NCI-H2081 treated with DMSO at 0.1 percent for 48 hours (cell line): ENCODE data around the gene MCC.
A peak's percentile ranks its signal among the peaks of the same experiment; 100 is the strongest.

Source experiments
- DNase-seq: peaks from one replicate; lab custom pipeline; 2025; lab: John Stamatoyannopoulos, UW

The MCC gene

DNA sequence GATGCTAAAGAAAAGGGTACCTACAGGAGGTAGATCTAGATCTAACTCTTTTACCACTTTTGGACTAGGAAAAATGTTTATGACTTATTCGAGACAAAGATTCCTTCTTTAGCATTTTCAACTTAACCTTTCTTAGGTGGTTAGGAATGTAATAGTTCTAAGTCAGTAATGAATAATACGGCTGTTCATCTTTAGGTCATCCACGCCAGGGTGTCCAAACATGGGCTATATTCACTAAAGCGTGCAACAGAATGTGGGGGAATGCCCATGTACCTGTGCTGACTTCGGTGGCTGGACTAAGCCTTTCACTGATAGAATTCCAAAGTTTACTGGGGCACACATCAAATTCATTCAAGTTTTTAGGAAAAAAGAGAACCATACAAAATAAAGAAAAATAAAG lies 218.2 kb downstream of the MCC start:
- DNase-seq: no peak

GRCh38 chr5:113269023-113269997 lies 218.9 kb downstream of the MCC start:
- DNase-seq: peak; percentile 24

DNA sequence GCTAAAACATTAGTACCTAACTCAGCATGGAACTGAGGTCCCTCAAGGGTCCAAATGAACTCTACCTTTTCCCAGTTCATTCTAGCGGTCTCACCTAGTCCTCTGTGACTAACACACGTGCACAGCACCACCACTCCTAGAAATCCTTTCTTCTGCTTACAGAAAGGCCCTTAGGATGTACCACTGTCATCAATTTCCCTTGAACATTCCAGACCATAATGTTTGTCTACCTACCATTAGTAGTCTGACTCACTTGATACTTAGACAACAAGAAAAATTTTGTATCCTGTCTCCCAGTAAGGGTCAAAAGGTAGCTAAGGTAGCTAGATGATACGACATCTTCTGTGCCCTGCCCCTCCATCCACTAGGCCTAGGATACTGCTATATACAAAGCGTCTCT lies 220.0 kb downstream of the MCC start:
- no peak for DNase-seq

DNA sequence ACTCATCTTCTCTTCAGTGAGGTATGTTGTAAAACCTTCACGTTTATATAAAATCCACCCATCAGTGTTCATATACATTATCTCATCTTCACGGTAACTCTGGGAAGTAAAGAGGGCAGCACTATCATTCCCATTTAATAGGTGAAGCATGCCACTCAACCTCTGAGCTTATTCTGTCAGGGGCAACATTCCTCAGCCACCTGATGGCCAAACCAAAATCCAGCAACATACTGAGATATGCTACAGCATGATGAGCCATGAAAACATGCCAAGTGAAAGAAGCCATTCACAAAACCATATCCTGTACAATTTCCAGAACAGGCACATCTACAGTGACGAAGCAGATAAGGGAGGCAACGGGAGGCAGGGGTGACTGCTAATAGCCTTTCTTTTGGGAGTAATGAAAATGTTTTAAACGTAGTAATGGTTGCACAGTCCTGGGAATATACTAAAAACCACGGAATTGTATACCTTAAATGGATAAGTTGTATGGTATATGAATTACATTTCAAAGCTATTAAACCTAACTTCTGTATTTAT lies 220.8 kb downstream of the MCC start:
- no peak for DNase-seq

DNA sequence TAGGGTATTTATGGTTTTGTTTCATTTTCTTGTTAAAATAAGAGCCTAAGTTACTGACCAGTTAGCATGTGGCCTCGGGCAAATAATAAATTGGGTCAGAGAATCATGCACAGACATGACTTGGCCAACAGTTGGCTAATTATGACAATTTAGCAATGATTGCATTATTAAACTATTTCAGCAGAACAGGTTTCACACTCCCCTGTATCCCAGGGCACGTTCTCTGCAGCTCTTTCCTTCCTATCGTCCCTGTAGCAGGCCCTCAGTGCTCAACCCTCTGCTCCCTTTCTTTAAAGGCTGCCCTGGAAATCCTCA lies 221.4 kb downstream of the MCC start:
- DNase-seq: no peak

- DNase-seq: no peak
Observed at GRCh38 chr5:113266227-113266912, 221.9 kb downstream of the MCC start.

- DNase-seq: no peak
Observed at GRCh38 chr5:113265190-113265589, 223.1 kb downstream of the MCC start.

DNA sequence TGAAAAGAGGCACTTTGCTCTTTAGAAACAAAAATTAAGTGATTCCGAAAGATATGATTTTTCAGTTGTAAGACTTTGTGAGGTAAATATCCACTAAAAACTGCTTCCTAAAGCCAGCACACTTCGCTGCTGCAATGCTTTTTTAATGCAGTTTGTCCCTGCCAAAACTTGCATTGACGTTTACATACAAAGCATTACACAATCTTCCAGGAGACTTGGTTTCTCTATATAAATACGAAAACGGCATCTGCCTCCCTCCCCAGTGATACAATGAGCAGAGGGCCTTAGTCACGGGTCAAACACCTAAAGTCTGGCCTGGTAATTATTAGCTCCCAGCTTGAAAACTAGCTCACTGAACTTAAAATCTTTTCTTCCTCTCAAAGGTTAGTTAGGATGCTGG lies 224.2 kb downstream of the MCC start:
- no peak for DNase-seq

GRCh38 chr5:113263545-113263944 lies 224.7 kb downstream of the MCC start:
- DNase-seq: no peak

- DNase-seq: no peak
Observed at GRCh38 chr5:113262674-113263073, 225.6 kb downstream of the MCC start.

- no peak for DNase-seq
Observed at GRCh38 chr5:113259034-113259433, 229.2 kb downstream of the MCC start.

- DNase-seq: no peak
Observed at GRCh38 chr5:113257545-113257944, 230.7 kb downstream of the MCC start.

DNA sequence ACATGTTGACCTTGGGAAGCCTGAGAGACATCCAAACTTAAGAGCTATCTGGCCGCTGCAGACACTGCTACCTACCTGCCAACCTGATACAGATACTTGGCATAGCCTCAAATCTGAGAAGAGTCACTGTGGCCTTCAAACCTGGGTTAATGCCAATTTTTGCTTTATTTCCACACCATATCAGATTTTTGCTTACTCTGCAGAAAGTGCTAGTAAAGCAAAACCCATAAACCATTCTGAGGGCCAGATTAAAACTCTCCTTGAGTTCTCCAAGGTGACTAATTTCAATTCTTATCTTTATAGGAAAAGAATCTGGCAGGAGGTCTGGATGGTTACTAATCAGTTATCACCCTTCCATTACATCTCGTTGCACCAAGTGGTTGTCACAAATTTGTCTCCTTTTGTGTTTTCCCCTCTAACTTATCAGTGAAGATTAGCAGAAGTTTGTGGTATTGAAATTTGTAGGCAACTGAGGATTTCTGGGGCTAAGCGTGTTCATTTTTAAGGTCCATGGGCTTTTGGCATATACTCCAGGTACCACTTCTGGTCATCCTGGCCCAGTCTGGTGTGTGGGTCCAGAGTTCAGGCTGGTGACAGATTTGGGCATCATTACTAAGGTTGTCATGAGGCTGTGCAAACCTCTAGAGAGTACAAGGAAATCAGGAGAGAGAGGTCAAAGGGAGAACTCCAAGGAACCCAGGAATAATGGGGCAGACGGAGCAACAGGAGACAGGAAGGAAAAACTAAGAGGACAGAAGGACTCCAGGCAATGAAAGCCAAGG lies 231.4 kb downstream of the MCC start:
- no peak for DNase-seq

DNA sequence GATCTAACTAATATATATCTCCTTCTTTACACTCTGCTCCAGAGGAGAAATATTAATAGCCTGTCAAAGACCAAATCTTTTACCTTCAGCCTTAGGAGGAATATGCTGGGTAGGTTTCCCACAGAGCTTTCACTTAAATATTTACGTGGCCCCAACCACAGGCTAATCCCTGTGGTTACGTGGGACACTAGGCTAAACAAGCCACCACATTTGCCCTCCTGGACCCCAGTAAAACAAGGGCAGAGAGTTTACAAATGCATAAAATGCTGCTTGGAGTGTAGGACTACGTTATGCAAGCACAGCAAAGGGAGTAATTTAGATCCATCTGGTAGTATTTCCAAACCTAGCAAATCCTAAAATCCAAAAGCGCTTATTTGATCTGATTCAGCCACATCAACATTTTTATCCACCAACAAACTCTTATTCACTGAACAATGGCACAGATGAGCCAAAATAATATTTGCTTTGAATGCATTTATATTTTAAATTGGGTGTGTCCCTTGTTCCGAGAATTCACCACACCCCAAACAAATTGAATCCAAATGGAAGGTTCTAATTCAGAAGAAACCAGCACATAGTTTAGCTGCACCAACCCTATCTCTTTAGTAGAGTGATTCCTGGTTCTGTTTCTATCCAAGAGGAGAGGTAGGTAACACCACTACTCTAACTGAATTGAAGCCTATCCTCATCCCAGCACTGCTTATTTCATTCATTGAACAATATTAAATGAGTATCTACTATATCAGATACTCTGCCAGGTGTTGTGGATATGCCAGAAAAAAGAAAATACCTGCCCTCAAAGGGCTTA lies 232.5 kb downstream of the MCC start:
- DNase-seq: no peak

DNA sequence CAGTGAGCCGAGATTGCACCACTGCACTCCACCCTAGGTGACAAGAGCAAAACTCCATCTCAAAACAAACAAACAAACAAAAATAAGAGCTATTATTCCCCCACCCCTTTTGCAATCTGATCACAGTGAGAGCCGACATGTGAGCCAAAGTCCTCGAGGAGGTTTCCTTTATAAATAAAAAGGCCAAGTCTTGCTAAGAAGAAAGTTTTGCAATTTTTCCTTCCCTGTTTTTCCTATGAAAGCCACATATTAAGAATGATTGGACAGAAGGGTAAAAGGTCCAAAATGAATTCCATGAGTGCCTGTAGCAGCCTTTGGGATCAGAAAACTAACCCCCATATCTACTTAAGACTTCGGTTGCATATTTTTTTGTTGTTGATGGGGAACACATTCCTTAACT lies 233.1 kb downstream of the MCC start:
- DNase-seq: no peak

DNA sequence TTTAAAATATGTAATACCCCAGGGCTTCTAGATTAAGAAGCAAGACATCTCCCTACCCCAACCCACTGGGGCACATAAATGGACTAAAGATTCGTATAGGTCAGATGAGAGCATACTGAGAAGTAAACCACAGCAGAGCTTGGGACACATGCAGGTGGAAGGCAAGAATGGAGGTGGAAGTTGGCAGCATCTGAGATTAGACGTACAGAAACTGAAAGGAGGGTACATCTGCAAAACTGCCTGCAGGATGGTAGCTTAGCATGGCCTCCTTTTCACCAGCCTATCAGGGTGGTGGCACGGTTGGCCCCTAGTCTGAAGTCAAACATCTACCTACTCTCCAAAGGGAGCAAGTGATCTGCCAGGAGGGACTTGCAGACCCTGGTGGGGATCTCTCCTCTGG lies 235.2 kb downstream of the MCC start:
- DNase-seq: no peak

DNA sequence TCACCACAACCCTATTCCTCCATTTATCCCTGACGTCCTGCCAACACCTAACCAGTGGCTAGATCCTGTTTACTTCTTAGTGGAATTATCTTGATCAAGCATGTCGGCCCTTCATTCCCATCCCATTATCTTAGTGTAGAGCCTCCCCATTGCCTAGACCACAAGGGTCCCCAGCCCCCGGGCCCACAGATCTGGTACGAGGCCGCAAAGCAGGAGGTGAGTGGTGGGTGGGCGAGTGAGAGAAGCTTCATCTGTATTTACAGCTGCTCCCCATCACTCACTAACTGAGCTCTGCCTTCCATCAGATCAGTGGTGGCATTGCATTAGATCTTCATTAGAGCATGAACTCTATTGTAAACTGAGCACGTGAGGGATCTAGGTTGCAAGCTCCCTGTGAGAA lies 236.2 kb downstream of the MCC start:
- no peak for DNase-seq

- DNase-seq: no peak
Observed at GRCh38 chr5:113250341-113250953, 237.8 kb downstream of the MCC start.

DNA sequence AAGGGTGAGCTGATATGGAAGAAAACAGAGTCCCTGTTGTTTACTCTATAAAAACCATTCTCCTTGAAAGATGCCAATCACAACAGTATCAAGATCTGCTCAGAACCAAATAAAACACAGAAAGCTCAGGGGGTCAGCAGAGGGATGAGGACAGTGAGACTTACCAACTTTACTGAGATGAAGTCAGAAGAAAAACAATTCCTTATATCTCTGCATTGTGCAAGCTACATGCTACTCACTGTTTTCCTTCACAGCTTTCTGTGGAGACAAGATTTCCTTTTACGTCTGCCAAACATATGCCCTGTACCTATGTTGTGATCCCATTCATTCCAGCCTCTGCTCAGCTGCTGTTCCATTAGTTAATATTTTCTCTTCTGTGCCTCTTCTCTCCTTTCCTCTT lies 239.0 kb downstream of the MCC start:
- DNase-seq: no peak

DNA sequence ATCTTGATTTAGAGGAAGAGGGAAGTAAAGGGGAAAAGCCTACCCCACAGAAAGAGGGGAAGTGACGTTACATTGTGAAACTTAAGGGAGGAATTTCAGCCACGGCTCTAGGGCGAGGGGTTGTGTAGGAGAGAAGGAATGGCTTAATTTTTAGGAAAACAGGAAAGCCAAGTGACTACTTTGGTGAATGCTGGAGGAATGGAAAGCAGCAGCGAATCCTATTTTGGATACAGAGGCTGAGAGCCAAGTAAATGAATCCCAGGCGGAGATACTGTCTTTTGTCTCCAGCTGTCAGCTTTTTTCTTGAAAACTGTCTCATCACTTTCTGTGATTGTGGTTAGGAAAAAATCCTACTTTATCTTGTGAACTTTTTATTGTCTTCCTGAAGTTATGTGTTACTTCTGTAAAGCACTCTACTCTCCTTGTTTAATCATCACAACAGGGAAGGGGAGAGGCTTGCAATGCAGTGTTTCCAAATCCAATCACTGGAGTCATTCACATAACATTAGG lies 241.8 kb downstream of the MCC start:
- DNase-seq: no peak
